ENCODE data around the gene GAS6. TPM values are rescaled to one million over a fixed set of nuclear protein-coding genes. Genes with fewer than 3 reads are reported as not detected.
A peak's percentile ranks its signal among the peaks of the same experiment; 100 is the strongest.
"Not testable (repeated sequence)": the region's sequence is repeated elsewhere in the genome, so short reads cannot be mapped to it uniquely, and the experiment has no call there.

GAS6 gene
- polyA plus RNA-seq (2011; rRNA removed), result 247 and 374 TPM in 2 replicates
- 99.1 and 135 TPM in 2 replicates for polyA minus RNA-seq (2011; rRNA and poly(A)+ RNA removed)

GRCh38 chr13:113863524-113864272 is at the start of gene GAS6:
TSS of gene GAS6 (minus strand) at chr13:113864076. CDS start at chr13:113863920, 156 bp downstream.
- peaks cover 15% of the 10 kb centered on the region for H3K36me3 ChIP-seq (ENCODE audit: control insufficient read depth, insufficient read depth, low read length)
- TF ChIP-seq CTCF (IDR thresholded peaks at IDR 0.05; ENCODE audit: insufficient read depth, low read depth, low read length), result no peak
- no peaks in the 10 kb centered on the region for H3K27me3 ChIP-seq (ENCODE audit: control insufficient read depth, insufficient read depth, low read length)
- peak within 1 kb of the TSS; percentile 86 for H3K4me3 ChIP-seq (ENCODE audit: low read depth, low read length)
- ChIA-PET POLR2A (no interaction called here), CTCF (interaction anchor here (0.6 to 1.4 kb wide), 3 partner anchors 23 to 64 kb away, joined by 3 to 4 read pairs (median 3); no protein-coding TSS in a partner anchor)
- DNase-seq (ENCODE audit: low read depth), result no peak

- H3K4me3 ChIP-seq (ENCODE audit: low read depth, low read length); POLR2A ChIA-PET; H3K27me3 ChIP-seq (ENCODE audit: control insufficient read depth, insufficient read depth, low read length); DNase-seq (ENCODE audit: low read depth); CTCF ChIA-PET; H3K36me3 ChIP-seq (ENCODE audit: control insufficient read depth, insufficient read depth, low read length): not testable (repeated sequence)
Measured at GRCh38 chr13:113913408-113913807, 49.5 kb upstream of the GAS6 start.

GRCh38 chr13:113912596-113912995 is 48.7 kb upstream of the GAS6 start:
- H3K4me3 ChIP-seq (ENCODE audit: low read depth, low read length), result no peak overlapping the region
- CTCF ChIA-PET, result no interaction called here
- no peaks in the 10 kb centered on the region for H3K36me3 ChIP-seq (ENCODE audit: control insufficient read depth, insufficient read depth, low read length)
- POLR2A ChIA-PET, result no interaction called here
- no peak for TF ChIP-seq CTCF (IDR thresholded peaks at IDR 0.05; ENCODE audit: insufficient read depth, low read depth, low read length)
- no peak for DNase-seq (ENCODE audit: low read depth)
- H3K27me3 ChIP-seq (ENCODE audit: control insufficient read depth, insufficient read depth, low read length), result no peaks in the 10 kb centered on the region

- ChIA-PET CTCF (interaction anchor here (1.0 kb wide), 1 partner anchor 14 kb away, joined by 3 read pairs; no protein-coding TSS in a partner anchor), POLR2A (no interaction called here)
- H3K27me3 ChIP-seq (ENCODE audit: control insufficient read depth, insufficient read depth, low read length), result no peaks in the 10 kb centered on the region
- DNase-seq (ENCODE audit: low read depth), result peak; percentile 59
- H3K36me3 ChIP-seq (ENCODE audit: control insufficient read depth, insufficient read depth, low read length), result no peaks in the 10 kb centered on the region
- TF ChIP-seq CTCF (IDR thresholded peaks at IDR 0.05; ENCODE audit: insufficient read depth, low read depth, low read length), result no peak
- H3K4me3 ChIP-seq (ENCODE audit: low read depth, low read length), result no peak overlapping the region
Measured at GRCh38 chr13:113907635-113908617, 44.0 kb upstream of the GAS6 start.

- POLR2A ChIA-PET, result no interaction called here
- H3K27me3 ChIP-seq (ENCODE audit: control insufficient read depth, insufficient read depth, low read length), result no peaks in the 10 kb centered on the region
- DNase-seq (ENCODE audit: low read depth), result no peak
Measured at GRCh38 chr13:113906571-113906970, 42.7 kb upstream of the GAS6 start.

More at GRCh38 chr13:113906571-113906970, 42.7 kb upstream of the GAS6 start:
- H3K36me3 ChIP-seq (ENCODE audit: control insufficient read depth, insufficient read depth, low read length), result no peaks in the 10 kb centered on the region
- TF ChIP-seq CTCF (IDR thresholded peaks at IDR 0.05; ENCODE audit: insufficient read depth, low read depth, low read length), result no peak
- H3K4me3 ChIP-seq (ENCODE audit: low read depth, low read length), result no peak overlapping the region
- CTCF ChIA-PET, result interaction anchor here (0.7 kb wide), 1 partner anchor 68 kb away, joined by 3 read pairs; no protein-coding TSS in a partner anchor

Data from BJ (cell line).